Measurements from ENCODE around the gene CACNA1G.
A peak's percentile ranks its signal among the peaks of the same experiment; 100 is the strongest.

CACNA1G gene

DNA sequence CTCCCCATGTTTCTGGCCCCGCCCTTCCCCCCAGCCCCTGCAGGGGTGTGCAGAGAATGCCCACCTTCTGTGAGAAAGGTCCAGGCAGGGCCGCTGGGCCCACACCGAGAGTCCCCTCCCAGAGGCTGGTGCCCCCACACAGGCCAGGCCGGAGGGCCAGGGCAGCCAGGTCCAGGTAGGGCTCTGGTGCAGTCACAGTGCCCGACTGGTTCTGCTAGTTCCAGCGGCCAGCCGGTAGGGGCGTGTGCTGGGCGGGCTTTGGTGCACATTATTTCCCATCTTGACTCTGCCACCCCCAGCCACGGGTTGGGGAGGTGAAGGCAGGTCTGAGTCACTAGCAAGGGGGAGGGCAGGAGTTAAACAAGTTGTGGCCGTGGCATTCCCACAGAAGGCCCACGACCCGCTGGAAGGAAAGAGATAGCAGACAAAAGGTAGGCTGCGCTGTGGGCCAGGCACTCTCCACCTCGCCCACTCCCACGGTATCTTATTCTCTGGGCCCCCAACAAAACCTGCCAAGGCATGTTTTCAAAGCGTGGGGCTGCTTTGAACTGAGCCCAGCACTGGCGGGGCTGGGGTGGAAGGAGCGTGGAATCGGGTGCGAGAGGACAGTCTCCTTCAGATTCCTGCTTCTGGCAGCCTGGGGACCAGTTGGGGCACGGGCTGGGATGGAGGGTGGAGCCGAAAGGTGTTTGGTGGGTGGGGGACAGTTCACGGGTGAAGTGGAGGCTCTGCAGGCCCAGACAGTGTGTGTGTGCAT lies 26.1 kb upstream of the CACNA1G start:
- no peak for DNase-seq

DNA sequence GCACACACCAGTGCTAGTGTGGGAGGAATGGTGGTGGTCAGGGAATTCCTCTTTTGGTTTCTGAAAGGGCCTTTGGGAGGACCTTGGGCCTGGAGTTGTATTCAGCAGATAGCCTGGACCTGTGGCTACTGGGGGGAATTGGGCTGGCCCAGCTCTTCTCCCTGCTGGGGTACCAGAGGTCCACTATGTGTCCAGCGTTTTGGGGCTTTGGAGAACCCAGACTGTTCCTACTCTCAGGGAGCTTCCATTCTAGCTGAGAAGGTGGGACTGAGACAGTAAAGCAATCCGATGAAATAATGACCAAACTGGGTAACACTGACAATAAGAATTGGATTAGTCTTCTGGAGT lies 25.6 kb upstream of the CACNA1G start:
- no peak for DNase-seq

DNA sequence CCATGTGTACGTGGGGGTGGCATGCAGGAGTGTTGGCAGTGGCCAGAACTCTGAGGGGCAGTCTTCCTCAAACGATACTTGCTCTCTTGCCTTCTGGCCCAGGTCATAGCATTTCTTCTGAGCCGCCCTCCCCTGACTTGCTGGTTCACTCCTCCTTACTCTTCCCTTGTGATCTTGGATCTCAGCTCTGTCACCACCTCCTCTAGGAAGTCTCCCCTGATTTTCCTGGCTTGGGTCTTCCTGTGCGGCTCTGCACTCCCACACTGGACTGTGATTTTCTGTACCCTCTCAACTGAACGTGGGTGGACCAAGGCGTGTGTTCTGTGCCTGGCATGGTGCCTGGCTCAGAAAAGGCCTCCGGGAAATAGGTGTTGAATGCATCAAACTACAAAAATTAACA lies 25.1 kb upstream of the CACNA1G start:
- no peak for DNase-seq

DNA sequence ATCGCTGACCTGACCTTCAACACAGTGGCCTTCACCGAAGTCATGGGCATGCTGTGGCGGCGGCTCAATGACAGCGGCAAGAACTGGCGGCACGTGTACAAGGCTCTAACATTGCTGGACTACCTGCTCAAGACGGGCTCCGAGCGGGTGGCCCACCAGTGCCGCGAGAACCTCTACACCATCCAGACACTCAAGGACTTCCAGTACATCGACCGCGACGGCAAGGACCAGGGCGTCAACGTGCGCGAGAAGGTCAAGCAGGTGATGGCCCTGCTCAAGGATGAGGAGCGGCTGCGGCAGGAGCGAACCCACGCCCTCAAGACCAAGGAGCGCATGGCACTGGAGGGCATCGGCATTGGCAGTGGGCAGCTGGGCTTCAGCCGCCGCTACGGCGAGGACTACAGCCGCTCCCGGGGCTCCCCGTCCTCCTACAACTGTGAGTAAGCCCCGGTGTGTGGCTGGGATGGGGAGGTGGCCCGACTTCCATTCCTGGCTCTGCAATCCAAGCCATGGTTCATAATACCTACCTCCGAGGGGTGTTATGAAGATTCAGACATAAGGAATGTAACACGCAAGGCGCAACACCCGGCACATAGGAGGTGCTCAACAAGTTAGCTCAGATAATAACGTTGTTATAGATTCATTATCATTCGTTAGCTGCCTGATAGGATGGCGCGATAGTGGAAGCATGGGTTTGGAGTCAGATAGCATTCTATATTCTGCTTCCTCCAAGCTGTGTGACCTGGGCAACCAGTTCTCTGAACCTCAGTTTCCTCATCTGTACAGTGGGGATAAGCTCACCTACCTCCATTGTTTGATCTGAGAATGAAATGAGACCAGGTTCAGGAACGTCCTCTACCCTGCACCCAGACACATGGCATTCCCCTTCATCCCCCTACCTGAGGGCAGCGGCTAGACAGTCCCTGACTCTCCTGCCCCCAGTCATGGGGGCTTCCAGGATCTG lies 23.6 kb upstream of the CACNA1G start:
- DNase-seq = no peak

DNA sequence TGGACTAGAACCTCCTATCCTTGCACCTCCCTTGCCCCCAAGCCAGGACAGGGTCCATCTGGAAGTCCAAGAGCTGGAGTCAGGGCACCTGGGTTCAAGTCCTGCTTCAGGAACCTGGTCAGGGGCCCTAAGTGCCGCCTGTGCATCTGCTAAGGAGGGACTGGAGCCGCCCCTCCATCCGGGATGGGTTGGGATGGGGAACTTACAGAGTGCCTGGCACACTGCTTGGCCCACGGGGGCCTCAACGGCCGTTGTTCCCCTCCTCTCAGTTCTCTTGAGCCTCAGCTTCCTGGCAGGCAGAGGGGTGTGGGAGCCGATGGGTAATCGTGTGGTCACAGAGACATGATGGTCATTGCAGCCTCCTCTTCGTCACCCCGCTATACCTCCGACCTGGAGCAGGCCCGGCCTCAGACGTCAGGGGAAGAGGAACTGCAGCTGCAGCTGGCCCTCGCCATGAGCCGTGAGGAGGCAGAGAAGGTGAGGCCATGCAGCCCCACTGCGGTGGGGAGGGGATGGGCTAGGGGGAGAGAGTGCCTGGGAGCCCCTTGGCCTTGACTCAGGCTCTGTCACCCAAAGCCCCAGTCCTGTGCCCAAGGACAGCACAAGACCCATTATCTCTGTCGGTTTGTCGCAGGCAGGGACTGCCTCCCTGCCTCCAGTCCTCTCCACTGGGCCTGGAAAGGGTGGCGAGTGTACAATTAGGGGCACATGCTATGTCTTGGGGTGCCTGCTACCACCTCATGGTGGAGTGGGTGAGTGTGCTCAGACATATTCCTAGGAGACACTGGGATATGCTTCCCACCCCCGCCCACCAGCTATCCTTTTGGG lies 22.6 kb upstream of the CACNA1G start:
- DNase-seq = no peak

DNA sequence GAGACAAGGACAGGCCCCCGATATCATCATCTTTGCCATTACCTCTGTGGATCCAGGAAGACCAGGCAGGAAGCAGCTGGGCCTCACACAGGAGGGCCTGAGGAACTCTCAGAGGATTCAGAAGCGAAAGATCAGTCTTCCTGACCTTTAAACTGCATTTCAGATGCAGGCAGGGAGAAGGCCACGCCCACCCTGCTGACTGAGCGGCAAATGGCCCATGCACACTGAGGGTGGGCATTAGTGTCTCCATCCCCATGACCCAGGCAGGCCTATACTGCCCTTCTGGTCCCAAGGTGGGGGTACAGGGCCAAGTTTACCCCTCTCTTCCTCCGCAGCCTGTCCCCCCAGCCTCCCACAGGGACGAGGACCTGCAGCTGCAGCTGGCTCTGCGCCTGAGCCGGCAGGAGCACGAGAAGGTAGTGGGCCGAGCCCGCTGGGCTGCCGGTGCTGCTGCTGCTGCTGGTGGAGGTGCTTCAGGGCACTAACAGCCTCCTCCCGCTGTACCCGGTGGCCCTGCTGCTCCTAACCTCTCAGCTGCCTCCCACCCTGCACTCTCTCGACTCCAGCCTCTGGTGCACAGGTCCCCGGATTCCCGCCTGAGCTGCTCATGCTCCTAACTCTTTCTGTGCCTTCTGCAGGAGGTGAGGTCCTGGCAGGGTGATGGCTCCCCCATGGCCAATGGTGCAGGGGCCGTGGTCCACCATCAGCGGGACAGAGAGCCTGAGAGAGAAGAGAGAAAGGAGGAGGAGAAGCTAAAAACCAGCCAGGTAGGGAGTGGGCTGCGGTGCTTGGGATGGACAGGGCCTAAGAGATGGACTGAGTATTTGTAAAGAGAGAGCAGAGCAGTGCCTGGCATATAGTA lies 21.7 kb upstream of the CACNA1G start:
- DNase-seq = no peak

DNA sequence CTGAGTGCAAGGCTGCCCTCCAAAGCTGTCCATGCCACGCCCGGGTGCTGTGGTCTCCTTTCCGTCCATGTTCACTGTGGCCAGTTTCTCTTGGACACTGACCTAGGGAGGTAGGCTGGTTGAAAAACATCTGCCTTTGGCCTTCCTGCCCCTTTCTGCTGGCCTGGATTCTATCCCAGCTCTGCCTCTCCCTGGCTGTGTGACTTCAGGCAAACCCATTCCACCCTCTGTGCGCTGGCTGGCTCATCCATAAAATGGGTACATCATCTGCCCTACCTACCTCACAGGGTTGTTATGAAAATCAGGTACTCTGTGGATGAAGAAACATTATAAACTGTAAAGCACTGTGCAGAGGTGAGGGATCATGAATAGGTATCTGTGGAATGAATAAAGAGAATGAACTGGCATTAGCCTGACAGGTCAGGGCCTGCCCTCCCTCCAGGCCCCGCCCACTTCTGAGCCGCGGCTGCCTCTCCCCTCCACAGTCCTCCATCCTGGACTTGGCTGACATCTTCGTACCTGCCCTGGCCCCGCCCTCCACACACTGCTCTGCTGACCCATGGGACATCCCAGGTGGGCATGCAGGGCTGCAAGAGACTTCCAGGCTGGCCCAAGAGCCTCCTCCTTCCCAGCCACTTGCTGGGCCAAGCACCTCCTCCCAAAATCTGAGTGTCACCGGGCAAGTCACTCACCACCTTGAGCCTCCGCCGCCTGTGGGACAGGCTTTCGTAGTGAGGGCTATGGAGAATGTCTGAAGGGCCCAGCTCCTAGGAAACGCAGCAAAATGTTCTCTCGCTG lies 20.6 kb upstream of the CACNA1G start:
- no peak for DNase-seq

DNA sequence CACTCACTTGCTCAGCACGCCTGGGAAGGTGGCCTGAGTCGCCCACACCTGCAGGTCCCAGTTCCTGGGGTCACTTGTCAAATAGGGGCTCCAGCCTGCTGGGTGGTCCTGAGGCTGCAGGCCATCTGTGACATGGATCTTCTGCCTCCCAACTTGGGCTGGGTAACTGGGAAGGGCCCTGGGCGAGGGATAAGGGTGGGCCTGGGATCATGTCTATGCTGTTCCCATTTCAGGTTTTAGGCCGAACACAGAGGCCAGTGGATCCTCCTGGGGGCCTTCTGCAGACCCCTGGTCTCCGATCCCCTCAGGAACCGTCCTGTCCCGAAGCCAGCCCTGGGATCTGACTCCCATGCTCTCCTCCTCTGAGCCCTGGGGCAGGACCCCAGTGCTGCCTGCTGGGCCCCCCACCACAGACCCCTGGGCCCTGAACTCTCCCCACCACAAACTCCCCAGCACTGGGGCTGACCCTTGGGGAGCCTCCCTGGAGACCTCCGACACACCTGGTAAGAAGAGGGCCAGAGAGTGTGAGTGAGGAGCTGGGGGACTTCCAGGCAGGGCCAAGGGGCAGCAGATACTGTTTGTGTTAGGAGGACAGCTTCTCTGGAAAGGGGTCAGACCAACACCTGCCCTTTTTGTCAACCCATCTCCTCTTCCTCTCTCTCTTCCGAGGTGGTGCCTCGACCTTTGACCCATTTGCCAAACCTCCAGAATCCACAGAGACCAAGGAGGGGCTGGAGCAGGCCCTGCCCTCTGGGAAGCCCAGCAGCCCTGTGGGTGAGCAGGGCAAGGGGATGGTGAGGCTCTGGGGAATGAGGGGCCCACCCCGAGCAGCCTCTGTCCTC lies 19.7 kb upstream of the CACNA1G start:
- no peak for DNase-seq

DNA sequence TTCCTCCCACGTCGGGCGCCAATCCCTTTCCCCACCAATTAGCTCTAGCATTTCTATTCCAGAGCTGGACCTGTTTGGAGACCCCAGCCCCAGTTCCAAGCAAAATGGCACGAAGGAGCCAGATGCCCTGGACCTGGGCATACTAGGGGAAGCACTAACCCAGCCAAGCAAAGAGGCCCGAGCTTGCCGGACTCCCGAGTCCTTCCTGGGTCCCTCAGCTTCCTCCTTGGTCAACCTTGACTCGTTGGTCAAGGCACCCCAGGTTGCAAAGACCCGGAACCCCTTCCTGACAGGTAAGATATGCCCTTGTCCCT lies 19.2 kb upstream of the CACNA1G start:
- no peak for DNase-seq

DNA sequence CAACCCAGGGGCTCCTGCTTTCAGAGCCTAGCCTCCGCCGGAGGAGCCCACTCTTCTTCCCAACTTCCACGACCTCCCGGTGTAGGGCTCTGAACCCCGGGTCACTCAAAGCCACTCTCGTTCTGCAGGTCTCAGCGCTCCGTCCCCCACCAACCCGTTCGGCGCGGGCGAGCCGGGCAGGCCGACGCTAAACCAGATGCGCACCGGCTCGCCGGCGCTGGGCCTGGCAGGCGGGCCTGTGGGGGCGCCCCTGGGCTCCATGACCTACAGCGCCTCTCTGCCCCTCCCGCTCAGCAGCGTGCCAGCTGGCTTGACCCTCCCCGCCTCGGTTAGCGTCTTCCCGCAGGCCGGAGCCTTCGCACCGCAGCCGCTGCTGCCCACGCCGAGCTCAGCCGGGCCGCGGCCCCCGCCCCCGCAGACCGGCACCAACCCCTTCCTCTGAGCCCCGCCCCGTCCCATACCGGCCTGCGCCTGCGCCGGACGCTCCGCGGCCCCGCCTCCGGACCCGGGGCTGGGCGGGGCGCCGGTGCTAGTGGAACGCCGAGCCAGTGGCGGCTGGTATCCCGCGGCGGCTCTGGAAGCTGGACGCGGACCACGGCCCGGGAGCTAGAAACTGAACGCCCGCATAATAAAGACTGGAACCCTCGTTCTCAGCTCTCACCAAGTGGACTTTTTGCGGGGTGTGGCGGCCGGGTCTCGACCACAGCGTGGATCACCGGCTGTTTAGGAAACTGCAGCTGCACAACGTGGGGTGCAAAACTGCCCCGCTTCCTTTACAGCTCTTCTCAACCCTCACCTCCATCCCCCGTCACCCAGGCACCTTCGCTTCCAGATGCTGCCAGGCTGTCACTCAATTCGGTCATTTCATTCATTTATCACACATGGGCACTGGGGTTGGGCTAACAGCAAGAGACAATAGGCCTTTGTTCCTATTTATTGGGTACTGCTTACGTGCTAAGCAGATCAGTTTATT lies 18.5 kb upstream of the CACNA1G start:
- DNase-seq = peak; percentile 84

DNA sequence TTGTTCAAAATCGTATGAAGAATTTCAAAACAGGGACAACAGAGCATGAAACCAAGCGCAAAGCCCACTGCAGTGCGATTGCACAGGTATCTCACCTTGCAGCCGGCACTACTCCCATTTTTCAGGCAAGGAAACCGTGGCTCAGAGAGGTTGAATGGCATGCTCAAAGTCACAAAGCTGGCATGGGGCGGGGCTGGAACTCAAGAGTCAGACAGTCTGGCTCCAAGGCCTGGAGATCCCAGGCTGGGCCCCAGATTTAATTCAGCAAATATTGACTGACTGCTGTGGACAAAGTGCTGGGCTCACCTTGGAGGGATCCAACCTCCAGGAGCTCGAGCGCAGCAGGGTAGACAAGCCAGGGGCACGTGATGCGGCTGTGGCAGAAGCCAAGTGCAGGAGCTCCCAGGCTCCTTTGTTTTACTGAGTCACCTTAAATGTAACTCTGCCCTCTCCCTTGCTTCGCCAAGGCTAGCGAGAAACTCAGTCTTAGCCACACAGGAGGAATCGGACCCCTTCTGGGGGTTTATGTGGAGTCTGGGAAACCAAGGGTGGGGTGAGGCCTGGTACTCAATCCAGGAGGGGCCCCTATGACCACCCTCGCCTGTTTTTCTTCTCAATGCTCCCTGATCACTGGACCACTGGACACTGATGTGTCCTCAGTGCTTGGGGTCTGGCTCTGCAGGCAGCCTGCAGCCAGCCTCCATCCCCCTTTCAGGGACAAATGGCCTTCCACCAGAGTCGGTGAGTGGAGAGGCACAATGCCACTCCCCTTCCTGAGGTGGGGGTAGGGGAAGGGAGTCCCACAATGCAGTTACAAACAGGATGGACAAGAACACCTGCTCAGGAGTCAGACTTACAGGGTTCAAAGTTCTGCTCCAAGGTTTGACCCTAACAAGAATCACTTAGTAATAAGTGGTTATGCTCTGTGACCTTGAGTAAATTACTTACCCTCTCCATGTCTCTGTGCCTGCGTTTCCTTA lies 17.4 kb upstream of the CACNA1G start:
- no peak for DNase-seq

DNA sequence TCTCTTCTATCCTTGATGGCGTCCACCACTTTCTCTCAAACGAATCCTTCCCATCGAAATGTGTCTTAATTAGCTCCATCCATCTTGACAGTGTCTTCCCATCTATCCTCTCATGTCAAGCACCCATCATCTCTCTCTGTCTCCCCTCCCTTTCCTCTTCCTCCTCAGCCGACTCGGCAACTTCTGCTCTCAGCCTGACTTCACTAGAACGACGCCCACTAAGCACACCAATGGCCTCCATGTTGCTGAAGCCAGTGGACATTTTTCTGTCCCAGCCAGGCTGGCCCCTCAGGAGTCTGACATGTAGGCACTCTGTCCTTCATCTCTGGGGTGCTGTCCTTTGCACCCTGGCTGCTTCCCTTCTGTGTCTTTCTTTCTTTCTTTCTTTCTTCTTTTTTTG lies 16.0 kb upstream of the CACNA1G start:
- DNase-seq = no peak

DNA sequence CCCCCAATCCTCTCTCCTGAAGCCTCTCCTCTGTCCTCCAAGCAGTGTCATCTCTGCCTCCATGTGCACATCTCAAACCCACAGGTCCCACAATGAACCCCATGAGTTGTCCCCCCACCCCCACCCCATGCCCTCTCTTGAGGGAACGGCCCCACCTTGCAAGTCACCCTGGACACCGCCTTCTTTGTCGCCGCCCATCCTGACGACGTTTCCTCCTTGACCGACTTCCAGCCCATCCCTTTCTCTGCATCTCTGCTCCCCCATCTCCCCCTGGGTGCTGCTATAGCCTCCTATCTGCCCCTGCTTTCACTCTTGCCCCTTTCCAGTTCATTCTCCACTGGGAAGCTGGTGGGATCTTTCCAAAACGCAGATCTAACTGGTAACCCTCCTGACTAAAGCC lies 15.2 kb upstream of the CACNA1G start:
- DNase-seq = no peak

DNA sequence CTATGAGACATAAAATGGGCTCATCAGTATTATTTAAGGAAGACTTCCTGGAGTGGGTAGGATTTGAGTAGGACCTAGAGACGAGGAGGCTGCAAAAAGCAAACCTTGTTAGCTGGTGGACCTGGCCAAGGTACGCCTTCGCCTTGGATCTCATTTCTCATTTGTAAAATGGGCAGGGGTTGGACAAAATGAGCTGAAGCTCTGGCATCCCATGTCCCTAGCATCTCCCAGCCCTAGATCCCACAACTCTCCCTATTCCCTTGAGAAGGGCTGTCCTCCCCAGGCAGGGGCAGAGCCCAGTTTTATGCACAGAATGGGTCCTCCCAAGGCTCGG lies 13.8 kb upstream of the CACNA1G start:
- DNase-seq = no peak

DNA sequence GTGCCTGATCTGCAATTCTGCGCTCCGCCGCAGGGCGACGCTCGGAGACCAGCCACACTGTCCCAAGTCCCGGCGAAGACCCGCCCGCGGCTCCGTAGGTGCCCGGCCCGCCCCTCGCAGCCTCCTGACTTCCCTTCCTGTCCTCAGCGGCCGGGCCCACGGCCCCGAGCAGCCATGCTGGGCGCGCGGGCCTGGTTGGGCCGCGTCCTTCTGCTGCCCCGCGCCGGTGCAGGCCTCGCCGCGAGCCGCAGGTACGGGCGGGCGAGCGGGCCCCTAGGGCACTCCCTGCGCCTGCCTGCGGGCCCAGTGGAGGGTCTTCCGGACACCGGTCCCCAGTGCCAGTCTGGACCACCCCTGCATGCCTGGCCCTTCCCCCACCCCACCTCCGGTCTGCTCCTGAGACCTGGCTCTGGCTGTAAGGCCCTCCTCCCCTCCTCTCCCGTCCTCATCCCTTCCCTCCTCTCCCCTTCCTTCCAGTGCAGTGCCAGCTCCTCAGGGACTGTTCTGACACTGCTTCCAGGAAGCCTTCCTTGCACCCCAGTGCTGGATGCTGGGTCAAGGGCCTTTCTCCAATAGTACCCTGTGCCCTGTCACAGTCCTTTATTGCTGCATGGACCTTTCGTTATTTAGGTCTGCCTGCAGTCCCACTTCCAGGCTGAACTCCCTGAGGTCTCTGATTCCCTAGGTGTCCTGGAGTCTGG lies 13.3 kb upstream of the CACNA1G start, which contains the start of gene SPATA20:
Gene SPATA20 (plus strand): TSS at position 140 of the 701 bp plus-strand sequence. CDS start 35 bp downstream, at position 175.
- peak; percentile 91 for DNase-seq

DNA sequence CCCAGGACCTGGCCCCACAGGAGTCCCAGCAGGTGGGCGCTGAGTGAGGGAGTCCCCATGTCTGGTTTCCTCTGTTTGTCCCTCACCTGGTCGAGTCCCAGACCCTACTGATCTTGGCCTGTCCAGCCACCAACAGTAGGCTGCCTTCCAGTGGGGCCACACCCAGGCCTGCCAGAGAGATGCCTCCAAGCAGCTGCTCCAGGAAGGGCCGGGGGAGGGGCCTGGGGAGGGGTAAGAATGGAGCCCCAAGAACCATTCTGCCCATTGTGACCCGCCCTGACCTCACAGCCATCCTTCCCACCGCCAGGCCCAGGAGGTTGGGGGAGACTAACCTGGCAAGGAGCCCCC lies 12.8 kb upstream of the CACNA1G start:
- no peak for DNase-seq

DNA sequence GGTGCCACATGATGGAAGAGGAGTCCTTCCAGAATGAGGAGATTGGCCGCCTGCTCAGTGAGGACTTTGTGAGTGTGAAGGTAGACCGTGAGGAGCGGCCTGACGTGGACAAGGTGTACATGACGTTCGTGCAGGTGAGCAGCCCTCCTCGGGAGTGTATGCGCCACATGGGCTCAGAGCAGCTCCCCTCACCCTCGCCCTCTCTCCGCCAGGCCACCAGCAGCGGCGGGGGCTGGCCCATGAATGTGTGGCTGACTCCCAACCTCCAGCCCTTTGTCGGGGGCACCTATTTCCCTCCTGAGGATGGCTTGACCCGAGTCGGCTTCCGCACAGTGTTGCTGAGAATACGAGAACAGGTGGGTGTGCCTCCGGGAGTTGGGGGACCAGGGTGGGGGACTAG lies 11.7 kb upstream of the CACNA1G start:
- DNase-seq = no peak
